HCT116 (cell line): Measurements from ENCODE around the gene LRRN2. TPM values are rescaled to one million over a fixed set of nuclear protein-coding genes. Genes with fewer than 3 reads are reported as not detected.

Source experiments
- ATAC-seq: fragments of 200-7000 bp; cut with Tn5 transposase; 2 replicates; pipeline ENCODE4 v1.9.1; 2020; ENCODE audit warnings: mild to moderate bottlenecking, moderate library complexity
- BruUV-seq: library from RNA; stranded (reverse); fragments of 400-500 nt; replicated peaks from 2 replicates; lab custom pipeline; 2021; lab: Mats Ljungman, UMichigan
- CTCF ChIA-PET: fragments of 300-600 bp; sonication (Branson Sonifier 250); formaldehyde crosslinking; loops from one replicate; lab custom pipeline; 2021; ENCODE audit warnings: antibody characterized with exemption; lab: Charles Lee
- POLR2A ChIA-PET: fragments of 300-600, 350-600 bp; sonication (Branson Sonifier 250); formaldehyde crosslinking; loops from one replicate; lab custom pipeline; 2021; ENCODE audit warnings: antibody characterized with exemption; lab: Charles Lee
- RAD21 ChIA-PET, 2 experiments: fragments of 300-600 bp; sonication (Branson Sonifier 250); formaldehyde crosslinking; loops; one replicate each; lab custom pipeline; 2023; ENCODE audit warnings: low total read pairs in 2 of 2; ENCODE audit not compliant: uncharacterized antibody in 2 of 2, unreplicated experiment in 2 of 2, low non-redundant PET in 1 of 2; lab: Charles Lee
- DNase-seq: peaks from one replicate; pipeline ENCODE4 v3.0.0-alpha.2; 2010; ENCODE audit warnings: low read depth, low spot score
- H2AFZ ChIP-seq: fragments of 200-600 bp; shearing (Covaris generic), sonication (generic); 2 replicates; pipeline ENCODE4 v1.6.1; 2017; ENCODE audit warnings: low read depth, mixed run types, mixed read lengths, antibody characterized with exemption, low read length; ENCODE audit not compliant: poor library complexity, severe bottlenecking
- H3K27ac ChIP-seq: 2 replicates; pipeline ENCODE4 v1.5.1; 2012; ENCODE audit warnings: low read depth, low read length
- H3K27me3 ChIP-seq: fragments of 200-600 bp; sonication (generic); 2 replicates; pipeline ENCODE4 v1.6.1; 2016; ENCODE audit warnings: mixed run types, low read length, mixed read lengths; ENCODE audit not compliant: insufficient read depth
- H3K36me3 ChIP-seq, 2 experiments: fragments of 200-500 bp in 1 of 2; fragments of 200-600 bp in 1 of 2; sonication (Bioruptor generic) in 1 of 2; sonication (generic) in 1 of 2; 2 replicates each; pipeline versions ENCODE4 v1.5.1 to v1.6.1; 2014 to 2016; ENCODE audit warnings: low read length in 2 of 2, inconsistent platforms in 1 of 2, mixed read lengths in 1 of 2, mixed run types in 1 of 2; ENCODE audit not compliant: insufficient read depth in 2 of 2, control insufficient read depth in 1 of 2
- H3K4me1 ChIP-seq, 2 experiments: fragments of 200-600 bp in 1 of 2; sonication (generic) in 1 of 2; 2 replicates each; pipeline versions ENCODE4 v1.5.1 to v1.6.1; 2012 to 2017; ENCODE audit warnings: low read length in 2 of 2, inconsistent platforms in 1 of 2, mild to moderate bottlenecking in 1 of 2, mixed read lengths in 1 of 2, mixed run types in 1 of 2, moderate library complexity in 1 of 2; ENCODE audit not compliant: insufficient read depth in 2 of 2, control insufficient read depth in 1 of 2
- H3K4me2 ChIP-seq: fragments of 200-600 bp; sonication (generic); 2 replicates; pipeline ENCODE4 v1.6.1; 2017; ENCODE audit warnings: mixed run types, low read length, mixed read lengths
- H3K4me3 ChIP-seq, 2 experiments: fragments of 200-600 bp in 1 of 2; sonication (generic) in 1 of 2; replicated peaks in 1 of 2; 2 replicates each; pipeline ENCODE4 v1.5.1; 2011 to 2016; ENCODE audit warnings: low read length in 2 of 2, control low read depth in 1 of 2, low read depth in 1 of 2, mild to moderate bottlenecking in 1 of 2, mixed read lengths in 1 of 2, mixed run types in 1 of 2
- H3K79me2 ChIP-seq: fragments of 200-600 bp; sonication (generic); 2 replicates; pipeline ENCODE4 v1.6.1; 2017; ENCODE audit warnings: mild to moderate bottlenecking, mixed run types, low read length, moderate library complexity, mixed read lengths; ENCODE audit not compliant: insufficient read depth
- H3K9ac ChIP-seq: fragments of 200-600 bp; sonication (generic); 2 replicates; pipeline ENCODE4 v1.6.1; 2016; ENCODE audit warnings: low read length, mixed read lengths
- H3K9me2 ChIP-seq: fragments of 200-600 bp; sonication (generic), shearing (Covaris generic); 2 replicates; pipeline ENCODE4 v1.6.1; 2017; ENCODE audit warnings: mixed run types, mild to moderate bottlenecking, moderate library complexity; ENCODE audit not compliant: insufficient read depth
- H3K9me3 ChIP-seq, 2 experiments: fragments of 200-500 bp in 1 of 2; fragments of 200-600 bp in 1 of 2; sonication (Bioruptor generic) in 1 of 2; sonication (generic) in 1 of 2; 2 replicates each; pipeline ENCODE4 v1.6.1; 2014 to 2017; ENCODE audit warnings: low read length in 2 of 2, mixed read lengths in 2 of 2, inconsistent platforms in 1 of 2, low read depth in 1 of 2, mild to moderate bottlenecking in 1 of 2, mixed run types in 1 of 2, moderate library complexity in 1 of 2; ENCODE audit not compliant: control insufficient read depth in 1 of 2, insufficient read depth in 1 of 2
- H4K20me1 ChIP-seq: fragments of 200-600 bp; sonication (generic), shearing (Covaris generic); 2 replicates; pipeline ENCODE4 v1.6.1; 2017; ENCODE audit warnings: mixed run types, mild to moderate bottlenecking, moderate library complexity; ENCODE audit not compliant: insufficient read depth
- EZH2 ChIP-seq: fragments of 200-600 bp; sonication (generic); IDR thresholded peaks from 2 replicates; pipeline ENCODE4 v1.6.1; 2017; ENCODE audit warnings: antibody characterized with exemption, mixed run types
- ZBTB33 ChIP-seq: IDR thresholded peaks from 2 replicates; pipeline ENCODE4 v1.6.1; 2011; ENCODE audit warnings: mild to moderate bottlenecking, low read length, moderate library complexity; ENCODE audit not compliant: insufficient replicate concordance; ENCODE audit errors: extremely low read depth
- ZFX ChIP-seq: fragments of 450-650 bp; IDR thresholded peaks from 2 replicates; pipeline ENCODE4 v1.6.1; 2017
- ZNF274 ChIP-seq: fragments of 200-500 bp; sonication (Bioruptor generic); IDR thresholded peaks from 2 replicates; pipeline ENCODE4 v1.6.1; 2014; ENCODE audit warnings: mild to moderate bottlenecking, low read depth, low read length, inconsistent platforms
- intact Hi-C: fragments of 100-400 bp; cut with micrococcal nuclease; formaldehyde crosslinking; loops from 2 replicates; pipeline ENCODE4 v1.10.0; 2022
- total RNA-seq: library from RNA; stranded (reverse); gene quantifications from one replicate; pipeline ENCODE4 v1.2.1, GENCODE V29; 2021; ENCODE audit not compliant: unreplicated experiment

LRRN2 gene
- total RNA-seq, 1 experiment from 2014 or later = 3.2 TPM

DNA sequence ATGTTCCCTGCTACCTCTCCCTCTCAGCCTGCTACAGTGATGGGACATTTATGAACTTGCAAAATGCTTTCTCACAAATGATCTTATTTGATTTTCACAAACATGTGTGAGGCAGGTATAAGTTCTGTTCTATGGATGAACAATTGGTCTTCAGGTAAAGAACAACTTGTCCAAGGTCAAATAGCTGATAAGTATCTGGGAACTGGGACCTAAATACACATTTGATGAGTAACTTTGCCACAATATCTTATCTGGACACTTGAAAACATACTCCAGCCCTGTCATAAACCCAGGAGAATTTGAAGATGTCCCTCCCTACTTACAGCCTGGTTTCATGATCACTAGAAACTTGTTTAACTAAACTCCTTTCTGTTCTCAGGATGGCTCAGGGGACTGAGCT lies 23.0 kb downstream of the LRRN2 start (continued):
- no peak for TF ChIP-seq ZBTB33
- no peak for TF ChIP-seq ZNF274
- TF ChIP-seq EZH2 = no peak
- TF ChIP-seq ZFX = no peak
- TF ChIP-seq, all 23 proteins: peak for 0

DNA sequence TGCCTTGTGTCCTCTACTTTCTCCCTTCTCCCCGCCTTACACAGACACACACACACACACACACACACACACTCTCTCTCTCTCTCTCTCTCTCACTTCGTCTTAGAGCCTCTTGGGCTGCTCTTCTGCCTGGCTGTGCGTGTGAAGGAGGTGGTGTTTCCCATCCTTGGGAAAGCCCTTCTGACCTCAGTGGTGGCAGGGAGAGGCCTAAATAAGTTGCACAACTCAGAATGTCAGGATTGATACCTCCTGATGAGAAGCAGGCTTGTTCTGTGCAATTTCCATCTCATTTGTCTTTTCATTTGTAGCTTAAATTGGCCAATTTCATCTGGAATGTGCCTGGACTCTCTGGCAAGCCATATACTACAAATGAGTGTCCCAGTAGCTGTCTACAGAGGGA lies 25.0 kb downstream of the LRRN2 start:
- TF ChIP-seq ZNF274 = no peak
- no peak for TF ChIP-seq ZBTB33
- ChIA-PET POLR2A (no interaction called here), RAD21 (interaction anchor here in 1 of 2 experiments (0.7 kb wide), 1 partner anchor 13 kb away, joined by 3 read pairs; no protein-coding TSS in a partner anchor), CTCF (no interaction called here)
- no peak overlapping the region for H3K27ac ChIP-seq
- no peaks in the 10 kb centered on the region for H3K36me3 ChIP-seq
- no peaks in the 10 kb centered on the region for H3K4me1 ChIP-seq
- no peak overlapping the region for H3K4me2 ChIP-seq
- no peaks in the 10 kb centered on the region for H3K27me3 ChIP-seq
- BruUV-seq = no TSS peak
- no peak overlapping the region for H3K9ac ChIP-seq
- H3K79me2 ChIP-seq = no peaks in the 10 kb centered on the region
- DNase-seq = no peak
- H3K9me2 ChIP-seq = no peaks in the 10 kb centered on the region
- H3K4me3 ChIP-seq = no peak overlapping the region
- H2AFZ ChIP-seq = no peak overlapping the region
- ATAC-seq = no peak
- intact Hi-C loops = no loop called here
- no peaks in the 10 kb centered on the region for H3K9me3 ChIP-seq
- H4K20me1 ChIP-seq = no peaks in the 10 kb centered on the region
